ENCODE measurements around the gene INS. TPM values are rescaled to one million over a fixed set of nuclear protein-coding genes. Genes with fewer than 3 reads are reported as not detected.

INS gene
- total and polyA plus RNA-seq, 7 donors: 0.73 to 51.7 TPM; not detected in 5

DNA sequence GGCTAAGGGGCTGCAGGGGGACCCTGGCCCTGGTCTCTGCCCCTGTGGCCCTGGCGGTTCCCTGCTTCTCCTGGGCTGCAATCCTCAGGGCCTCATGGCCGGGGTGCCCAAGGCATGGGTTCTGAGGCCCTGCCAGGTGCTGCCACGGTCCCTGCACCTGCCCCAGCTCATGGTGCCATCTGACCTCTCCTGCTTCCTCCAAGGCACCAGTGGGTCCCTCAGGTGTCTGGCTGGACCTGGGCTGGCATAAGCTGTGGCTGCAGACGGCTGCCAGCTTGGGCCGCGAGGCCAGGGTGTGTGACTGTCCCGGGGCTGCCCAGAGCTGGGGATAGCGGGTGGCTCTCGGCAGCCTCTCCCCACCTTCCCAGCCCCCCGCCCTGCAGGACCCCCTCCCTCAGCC lies 2.0 kb downstream of the INS start:
- H3K27ac ChIP-seq: no peak overlapping the region
- H3K27me3 ChIP-seq: peaks cover 0 to 30% (median 25%) of the 10 kb centered on the region in 3 donors

DNA sequence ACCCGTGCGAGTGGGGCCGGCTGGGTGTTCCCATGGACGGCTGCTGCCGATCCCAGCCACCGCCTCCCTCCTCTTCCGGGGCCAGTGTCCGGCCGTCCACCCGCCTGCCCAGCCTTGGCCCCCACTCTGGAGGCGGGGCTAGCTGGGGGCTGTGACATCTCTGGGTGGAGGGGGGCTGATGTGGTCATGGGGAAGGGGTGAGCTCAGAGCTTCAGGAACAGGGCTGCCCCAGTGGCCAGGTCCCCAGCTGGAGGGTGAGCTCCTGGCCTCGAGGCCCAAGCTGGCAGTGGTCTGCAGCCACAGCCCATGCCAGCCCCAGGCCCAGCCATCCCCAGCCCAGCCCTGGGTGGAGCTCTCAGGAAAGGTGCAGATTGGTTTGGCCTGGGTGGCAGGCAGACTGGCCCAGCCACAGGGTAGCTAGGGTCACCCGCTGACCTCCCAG lies 2.7 kb downstream of the INS start:
- WGBS, 2 donors: 42 to 69% methylated on average over 13 of the region's 13 CpGs
- Histone ChIP-seq H3K36me3 (no peaks in the 10 kb centered on the region), H3K27me3 (peaks cover 0 to 28% (median 25%) of the 10 kb centered on the region in 3 donors), H3K4me3 (no peak overlapping the region), H3K4me1 (no peaks in the 10 kb centered on the region), H3K27ac (no peak overlapping the region), H3K9me3 (no peaks in the 10 kb centered on the region)
- intact Hi-C loops (cut with DNase I): no loop called here
- TF ChIP-seq POLR2AphosphoS5 (IDR thresholded peaks at IDR 0.05): no peak
- no peak for TF ChIP-seq POLR2A (IDR thresholded peaks at IDR 0.05)
- TF ChIP-seq, protein P1, sequence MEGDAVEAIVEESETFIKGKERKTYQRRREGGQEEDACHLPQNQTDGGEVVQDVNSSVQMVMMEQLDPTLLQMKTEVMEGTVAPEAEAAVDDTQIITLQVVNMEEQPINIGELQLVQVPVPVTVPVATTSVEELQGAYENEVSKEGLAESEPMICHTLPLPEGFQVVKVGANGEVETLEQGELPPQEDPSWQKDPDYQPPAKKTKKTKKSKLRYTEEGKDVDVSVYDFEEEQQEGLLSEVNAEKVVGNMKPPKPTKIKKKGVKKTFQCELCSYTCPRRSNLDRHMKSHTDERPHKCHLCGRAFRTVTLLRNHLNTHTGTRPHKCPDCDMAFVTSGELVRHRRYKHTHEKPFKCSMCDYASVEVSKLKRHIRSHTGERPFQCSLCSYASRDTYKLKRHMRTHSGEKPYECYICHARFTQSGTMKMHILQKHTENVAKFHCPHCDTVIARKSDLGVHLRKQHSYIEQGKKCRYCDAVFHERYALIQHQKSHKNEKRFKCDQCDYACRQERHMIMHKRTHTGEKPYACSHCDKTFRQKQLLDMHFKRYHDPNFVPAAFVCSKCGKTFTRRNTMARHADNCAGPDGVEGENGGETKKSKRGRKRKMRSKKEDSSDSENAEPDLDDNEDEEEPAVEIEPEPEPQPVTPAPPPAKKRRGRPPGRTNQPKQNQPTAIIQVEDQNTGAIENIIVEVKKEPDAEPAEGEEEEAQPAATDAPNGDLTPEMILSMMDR (IDR thresholded peaks at IDR 0.05): no peak
- no peak for TF ChIP-seq EP300 (IDR thresholded peaks at IDR 0.05)
- DNase-seq: no peak

More for the DNA sequence above, 2.0 kb downstream of the INS start:
- TF ChIP-seq POLR2A (IDR thresholded peaks at IDR 0.05) (no peak), POLR2AphosphoS5 (IDR thresholded peaks at IDR 0.05) (no peak), EP300 (IDR thresholded peaks at IDR 0.05) (no peak)
- TF ChIP-seq, protein P1 (IDR thresholded peaks at IDR 0.05): no peak
- no peaks in the 10 kb centered on the region for H3K4me1 ChIP-seq
- H3K9me3 ChIP-seq: no peaks in the 10 kb centered on the region
- intact Hi-C loops (cut with DNase I): no loop called here
- H3K4me3 ChIP-seq: no peak overlapping the region
- H3K36me3 ChIP-seq: no peaks in the 10 kb centered on the region
- no peak for DNase-seq
- 51 to 77% methylated on average over 10 of the region's 10 CpGs for WGBS, 2 donors

DNA sequence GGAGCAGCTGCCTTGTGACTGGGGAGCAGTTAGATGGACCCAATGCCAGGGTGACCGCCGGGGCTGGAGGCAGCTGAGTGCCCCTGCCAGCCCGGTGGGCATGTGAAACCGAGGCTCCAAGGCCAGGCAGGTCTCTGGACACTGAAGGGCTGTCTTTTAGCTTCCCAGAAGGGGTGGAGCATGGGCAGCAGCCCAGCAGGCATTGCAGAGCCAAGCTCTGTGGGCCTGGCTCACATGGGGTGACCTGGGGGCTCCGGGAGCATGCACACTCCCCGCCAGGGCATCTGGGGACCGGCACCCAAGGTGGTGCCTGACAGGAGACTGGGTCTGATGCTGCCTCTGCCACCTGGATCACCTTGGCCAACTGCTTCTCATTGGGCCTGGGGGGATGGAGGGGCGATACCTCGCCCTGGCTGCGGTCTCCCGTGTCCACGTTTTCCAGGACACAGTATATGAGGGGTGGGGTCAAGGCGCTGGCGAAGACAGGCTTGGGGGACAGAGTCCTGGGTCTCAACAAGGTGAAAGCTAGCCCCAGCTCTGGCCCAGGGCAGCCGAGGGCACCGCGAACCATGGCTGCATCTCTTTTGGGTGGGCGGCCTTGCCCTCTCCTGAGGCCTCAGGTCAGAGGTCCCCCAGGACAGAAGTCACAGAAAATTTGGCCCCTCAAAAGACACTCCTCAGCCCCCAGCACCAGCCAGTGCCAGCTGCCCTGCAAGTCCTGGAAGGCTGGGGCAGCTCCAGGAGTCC lies 3.5 kb downstream of the INS start:
- intact Hi-C loops (cut with DNase I): no loop called here
- WGBS, 2 donors: 65 to 79% methylated on average over 18 of the region's 18 CpGs
- Histone ChIP-seq H3K4me1 (no peaks in the 10 kb centered on the region), H3K36me3 (no peaks in the 10 kb centered on the region), H3K4me3 (no peak overlapping the region), H3K9me3 (no peaks in the 10 kb centered on the region), H3K27ac (no peak overlapping the region), H3K27me3 (peaks cover 0 to 28% (median 25%) of the 10 kb centered on the region in 3 donors)
- TF ChIP-seq, protein P1 (IDR thresholded peaks at IDR 0.05): no peak
- TF ChIP-seq POLR2AphosphoS5 (IDR thresholded peaks at IDR 0.05): no peak
- DNase-seq: no peak

DNA sequence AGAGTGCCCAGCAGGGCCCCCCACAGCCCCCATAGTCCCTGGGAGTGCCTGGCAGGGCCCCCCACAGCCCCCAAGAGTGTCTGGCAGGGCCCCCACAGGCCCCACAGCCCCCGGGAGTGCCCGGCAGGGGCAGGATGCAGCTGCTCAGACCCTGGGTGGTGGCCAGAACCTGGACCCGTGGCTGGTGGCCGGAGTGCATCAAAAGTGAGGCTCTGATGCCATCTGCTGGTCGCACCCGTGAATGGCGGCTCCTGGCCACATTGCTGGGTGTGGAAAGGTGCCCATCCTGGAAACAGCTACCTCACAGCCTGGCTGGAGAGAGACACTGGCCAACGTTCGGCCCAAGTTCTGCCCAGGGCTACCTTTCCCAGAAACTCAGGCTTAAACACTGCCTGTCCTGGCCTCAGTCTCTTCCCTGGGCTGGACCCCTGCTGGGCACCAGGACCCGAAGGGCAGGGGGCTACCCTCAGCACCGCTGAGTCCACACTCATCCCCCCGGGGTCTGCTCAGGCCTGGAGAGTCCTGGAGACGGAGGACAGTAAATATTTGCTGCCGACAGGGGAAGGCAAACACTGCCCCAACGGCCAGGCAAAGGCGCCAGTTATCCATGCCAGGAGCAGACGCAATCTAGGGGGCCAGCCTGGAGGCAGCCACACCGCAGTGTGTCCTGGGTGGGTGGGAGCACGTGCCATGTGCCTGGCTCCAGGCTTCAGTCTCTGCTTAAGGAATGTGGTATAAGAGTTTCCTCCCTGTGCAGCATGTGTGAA lies 4.4 kb downstream of the INS start:
- TF ChIP-seq, protein P1 (IDR thresholded peaks at IDR 0.05): peak in 3 of 4 experiments; percentile 59 to 61 (median 59)
- TF ChIP-seq POLR2A (IDR thresholded peaks at IDR 0.05): no peak
- H3K36me3 ChIP-seq: no peaks in the 10 kb centered on the region
- DNase-seq: no peak
- H3K4me1 ChIP-seq: peaks cover 0 to 4% (median 3%) of the 10 kb centered on the region in 4 donors
- no peaks in the 10 kb centered on the region for H3K9me3 ChIP-seq
- H3K27me3 ChIP-seq: peaks cover 0 to 25% (median 23%) of the 10 kb centered on the region in 3 donors
- H3K4me3 ChIP-seq: no peak overlapping the region
- WGBS, 2 donors: 17 to 34% methylated on average over 19 of the region's 19 CpGs
- intact Hi-C loops (cut with DNase I): no loop called here
- H3K27ac ChIP-seq: no peak overlapping the region
